HG03439 (cell line): ENCODE measurements around the gene TIAM2.
A peak's percentile ranks its signal among the peaks of the same experiment; 100 is the strongest.

ENCODE experiments used
- ATAC-seq: cut with Tn5 transposase; IDR thresholded peaks from one replicate; pipeline ENCODE4 v1.9.1; 2021; ENCODE audit warnings: mild to moderate bottlenecking, moderate library complexity; ENCODE audit not compliant: unreplicated experiment

The TIAM2 gene

GRCh38 chr6:155023717-155024116 is 28.6 kb downstream of the TIAM2 start:
- no peak for ATAC-seq

DNA sequence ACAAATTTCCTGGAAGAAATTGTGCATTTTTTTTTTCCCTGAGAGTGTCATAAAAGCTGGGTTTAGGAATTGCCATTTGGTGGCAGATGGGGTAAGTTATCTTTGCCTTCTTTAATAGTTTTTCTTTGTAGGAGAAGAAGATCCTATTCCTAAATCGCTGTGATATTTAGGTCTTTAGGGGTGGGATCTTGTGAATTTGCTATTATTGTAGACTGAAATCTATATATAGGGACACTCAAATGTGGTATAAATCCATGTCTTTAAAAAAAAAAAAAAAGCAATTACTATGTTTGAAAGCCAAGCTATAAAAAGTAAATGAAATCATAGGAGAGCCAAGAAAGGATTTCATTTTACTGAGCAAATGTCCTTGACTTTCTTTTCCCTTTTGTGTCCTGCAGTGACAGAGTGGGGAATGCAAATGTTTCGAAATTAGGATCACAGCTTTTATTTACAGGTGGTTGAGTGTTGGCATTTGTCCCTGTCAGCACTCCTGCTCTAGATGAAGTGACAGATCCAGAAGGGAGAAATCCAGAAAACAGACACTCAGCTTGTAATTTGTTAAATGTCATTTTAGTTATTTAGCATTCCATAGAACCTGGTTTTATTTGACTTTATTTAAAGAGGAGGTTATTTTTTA is 29.4 kb downstream of the TIAM2 start:
- no peak for ATAC-seq

DNA sequence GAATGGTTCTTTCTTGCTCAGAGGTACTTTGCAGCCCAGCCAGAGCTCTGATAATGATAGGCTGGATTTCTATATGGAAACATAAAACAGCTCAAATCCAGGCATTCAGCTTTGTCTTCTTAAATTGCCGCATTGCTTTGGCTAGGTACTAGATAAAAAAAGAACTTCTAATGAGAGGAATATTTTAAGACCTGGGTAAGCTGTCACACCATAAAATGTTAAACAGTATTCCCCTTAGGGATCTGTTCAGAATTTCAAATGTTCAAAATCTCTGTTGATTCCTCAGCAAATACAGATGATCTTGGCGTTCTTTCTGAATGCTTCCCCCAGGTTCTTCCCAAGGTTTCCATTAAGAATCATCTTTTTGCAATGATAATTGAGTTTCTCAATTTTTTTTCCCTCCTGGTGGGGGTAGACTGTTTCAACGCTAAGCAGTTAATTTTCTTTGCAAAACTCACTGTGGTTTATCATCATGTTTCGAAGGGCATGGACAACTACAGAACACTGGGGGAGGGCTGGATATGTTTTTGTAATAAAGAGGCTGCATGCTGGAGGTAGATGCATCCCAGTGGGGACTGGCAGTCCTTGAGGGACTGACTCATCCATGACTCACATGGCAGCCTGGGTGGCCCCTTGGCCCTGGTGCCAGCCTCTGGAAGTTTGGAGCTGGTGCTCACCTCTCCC is 31.0 kb downstream of the TIAM2 start:
- no peak for ATAC-seq

- no peak for ATAC-seq
These were observed 31.6 kb downstream of the TIAM2 start for GRCh38 chr6:155026706-155027045.

GRCh38 chr6:155030148-155030720 is 35.1 kb downstream of the TIAM2 start:
- no peak for ATAC-seq

- ATAC-seq, result no peak
These were observed 36.0 kb downstream of the TIAM2 start for GRCh38 chr6:155031091-155031490.

GRCh38 chr6:155033021-155033791 is 38.1 kb downstream of the TIAM2 start:
- ATAC-seq, result no peak

DNA sequence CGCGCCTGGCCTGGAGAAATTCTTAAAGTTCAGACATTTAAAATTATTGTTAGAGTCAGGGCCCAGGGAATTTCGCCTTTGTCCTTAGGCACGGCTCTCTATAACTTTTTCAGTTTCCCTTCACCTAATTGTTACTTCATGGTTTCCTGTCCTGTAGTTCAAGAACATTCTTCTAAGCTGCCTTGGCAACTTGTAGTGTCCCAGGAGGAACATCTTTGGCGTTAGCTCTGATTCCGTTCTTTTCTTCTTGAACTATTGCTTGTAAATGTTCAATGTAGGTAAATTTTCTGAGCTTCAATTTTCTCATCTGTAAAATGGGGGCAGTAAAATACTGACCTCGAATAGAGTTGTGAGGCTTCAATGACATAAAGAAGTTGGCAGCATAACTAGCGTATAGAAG is 41.8 kb downstream of the TIAM2 start:
- ATAC-seq, result no peak

DNA sequence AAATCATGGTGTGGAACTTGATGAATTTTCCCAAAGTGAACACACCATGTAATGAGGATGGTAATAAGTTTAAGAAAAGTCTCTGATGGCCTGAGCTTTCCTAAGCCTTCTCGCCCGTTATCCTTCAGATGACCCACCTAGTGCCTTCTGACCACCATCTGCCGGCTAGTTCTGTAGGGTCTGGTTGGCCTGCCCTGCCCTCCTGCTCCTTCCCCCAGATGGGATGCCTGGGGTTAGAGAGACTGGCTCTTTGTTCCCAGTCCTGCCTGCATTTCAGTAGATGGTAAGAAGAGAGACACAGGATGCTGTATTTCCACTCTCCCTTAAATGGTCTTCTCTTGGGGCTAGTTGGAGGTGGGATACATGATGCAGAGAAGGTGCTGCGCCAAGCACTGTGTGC is 43.0 kb downstream of the TIAM2 start:
- ATAC-seq, result no peak

GRCh38 chr6:155038527-155038926 is 43.4 kb downstream of the TIAM2 start:
- no peak for ATAC-seq

DNA sequence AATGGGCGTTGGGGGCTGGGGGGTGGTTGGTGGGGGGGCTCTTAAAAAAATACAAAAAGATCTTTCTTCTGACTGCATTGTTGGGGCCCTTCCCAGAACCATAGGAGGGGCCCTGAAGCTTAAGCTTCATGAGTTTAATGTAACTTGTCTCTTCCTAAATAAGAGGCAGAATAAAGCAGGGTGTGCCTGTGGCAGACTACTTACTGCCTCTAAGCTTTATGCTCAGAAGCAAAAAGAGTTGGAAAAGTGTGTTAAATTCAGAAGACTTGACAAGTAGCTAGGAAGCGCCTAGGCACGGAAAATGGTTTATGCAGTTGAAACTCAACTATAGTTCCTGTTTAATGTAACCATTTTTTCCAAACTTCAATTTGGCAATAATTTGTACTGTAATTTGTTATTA is 44.5 kb downstream of the TIAM2 start:
- no peak for ATAC-seq

GRCh38 chr6:155040154-155040553 is 45.0 kb downstream of the TIAM2 start:
- ATAC-seq, result no peak

- ATAC-seq, result no peak
These were observed 46.0 kb downstream of the TIAM2 start for GRCh38 chr6:155040901-155041650.

DNA sequence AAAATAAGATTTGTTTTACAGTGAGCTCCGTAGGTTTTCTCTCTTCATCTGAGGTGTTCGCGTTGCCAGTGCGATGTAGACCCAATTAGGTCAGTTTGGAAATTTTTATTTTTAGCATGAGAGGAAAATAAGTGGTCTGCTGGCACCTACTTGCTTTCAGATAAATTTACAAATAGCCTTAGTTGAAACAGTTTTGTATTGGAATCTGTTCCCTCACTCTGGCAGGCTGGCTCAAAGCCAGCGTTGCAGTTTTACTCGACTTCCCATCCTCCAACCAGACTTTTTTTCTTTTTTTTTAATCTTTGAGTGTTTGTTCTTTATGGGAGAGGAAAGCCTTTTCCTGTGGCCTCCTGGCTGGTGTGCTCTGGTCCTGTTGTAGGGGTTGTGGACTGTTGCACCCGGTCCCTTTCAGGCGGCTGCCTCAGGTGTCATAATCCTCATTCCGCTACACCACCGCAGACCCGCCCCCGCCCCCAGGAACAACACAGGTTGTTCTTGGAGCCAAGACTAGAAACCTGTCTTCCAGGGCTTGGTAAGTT is 46.7 kb downstream of the TIAM2 start:
- no peak for ATAC-seq

DNA sequence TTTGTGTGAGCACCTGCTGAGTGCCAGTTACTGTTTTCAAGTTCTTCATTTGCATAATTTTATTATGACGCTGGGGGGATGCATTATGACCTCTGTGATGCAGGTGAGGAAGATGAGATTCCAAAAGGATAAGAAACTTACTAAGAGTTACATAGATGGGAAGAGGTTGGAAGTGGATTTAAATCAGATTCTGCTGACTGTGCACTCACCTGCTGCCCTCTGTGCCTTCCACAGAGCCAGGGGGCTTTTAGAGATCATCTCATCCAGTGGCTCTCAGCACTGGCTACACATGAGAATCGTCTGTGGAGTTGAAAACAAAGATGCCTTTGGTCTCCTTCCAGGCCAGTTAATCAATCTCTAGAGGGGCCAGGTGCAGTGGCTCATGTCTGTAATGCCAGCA is 47.9 kb downstream of the TIAM2 start:
- no peak for ATAC-seq

DNA sequence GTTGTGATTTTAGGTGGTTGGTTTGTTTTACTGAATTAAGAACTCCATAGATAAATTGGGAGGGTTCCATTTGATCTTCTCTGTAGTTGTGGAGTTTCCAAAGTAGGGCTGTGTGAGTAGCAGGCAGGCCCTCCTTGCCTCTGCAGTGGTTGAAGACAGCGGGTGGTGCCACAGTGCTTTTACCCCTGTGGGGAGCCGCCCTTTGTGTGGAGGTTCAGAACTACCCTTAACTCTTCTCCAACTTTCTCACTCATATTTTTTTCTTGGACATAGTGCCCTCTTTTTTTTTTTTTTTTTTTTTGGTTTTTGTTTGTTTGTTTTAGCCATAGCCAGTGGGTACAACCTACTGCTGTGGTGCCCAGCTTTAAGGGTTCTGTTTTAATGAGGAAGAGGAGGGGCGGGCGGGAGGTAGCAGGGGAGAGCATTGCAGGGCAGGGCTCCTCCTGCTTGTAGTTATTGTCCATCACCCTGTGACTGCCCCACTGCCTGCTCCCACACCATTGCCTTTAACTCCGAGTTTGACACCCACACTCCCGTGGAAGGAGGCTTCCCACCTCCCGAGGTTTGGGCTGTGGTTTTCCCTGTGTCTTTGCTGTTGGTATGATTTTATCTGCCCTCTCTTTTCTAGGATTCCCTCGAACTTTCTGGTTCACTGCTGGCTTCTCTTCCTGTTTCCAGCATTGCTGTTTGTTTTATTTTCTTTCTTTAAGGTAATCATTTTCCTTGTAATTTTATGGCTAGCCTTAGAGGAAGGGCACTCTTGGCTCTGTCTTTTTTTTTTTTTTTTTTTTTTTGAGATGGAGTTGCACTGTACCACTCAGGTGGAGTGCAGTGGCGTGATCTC is 50.7 kb downstream of the TIAM2 start:
- ATAC-seq, result no peak

DNA sequence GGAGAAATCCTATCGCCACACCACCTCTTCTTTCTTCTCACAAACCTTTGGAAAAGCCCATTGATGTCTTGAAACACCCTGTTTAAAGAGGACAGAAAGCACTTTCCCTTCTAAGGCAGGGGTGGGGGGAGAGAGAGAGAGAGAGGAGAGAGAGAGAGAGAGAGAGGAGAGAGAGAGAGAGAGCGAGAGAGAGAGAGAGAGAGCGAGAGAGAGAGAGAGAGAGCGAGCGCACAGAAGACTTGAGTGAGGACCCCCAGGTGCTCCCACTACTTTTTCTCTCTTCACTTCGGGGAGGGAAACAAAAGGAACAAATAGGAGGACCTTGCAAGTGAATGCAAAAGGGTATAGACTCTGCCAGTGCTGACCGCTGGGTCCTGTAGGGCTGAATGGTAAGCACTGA is 52.4 kb downstream of the TIAM2 start:
- no peak for ATAC-seq

DNA sequence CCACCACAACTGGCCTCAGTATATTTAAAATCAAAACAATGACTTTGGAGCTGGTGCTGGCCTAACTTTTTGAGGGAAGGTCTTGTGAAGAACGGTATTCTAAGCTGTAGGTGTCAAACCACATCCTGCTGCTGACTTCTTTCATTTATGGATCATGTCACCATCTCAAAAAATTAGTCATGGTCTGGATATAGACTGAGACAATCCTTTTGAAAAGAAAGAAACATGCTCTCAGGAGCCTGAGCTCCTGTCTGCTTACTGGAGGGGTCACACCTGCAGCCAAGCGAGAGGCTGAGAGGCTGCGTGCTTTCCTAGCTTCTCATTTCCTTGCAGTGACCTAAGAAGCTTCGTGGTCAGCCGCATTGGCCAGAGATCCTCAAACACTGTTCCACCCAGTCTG is 55.2 kb downstream of the TIAM2 start:
- ATAC-seq, result peak; percentile 74

GRCh38 chr6:155054491-155055250 is 59.6 kb downstream of the TIAM2 start:
- no peak for ATAC-seq
